UCSD-AML1 (cell line): Measurements from ENCODE around the gene RBM20.

Source experiments
- DNase-seq: peaks from one replicate; lab custom pipeline; 2025; ENCODE audit not compliant: unreplicated experiment; lab: John Stamatoyannopoulos, UW

Gene RBM20

DNA sequence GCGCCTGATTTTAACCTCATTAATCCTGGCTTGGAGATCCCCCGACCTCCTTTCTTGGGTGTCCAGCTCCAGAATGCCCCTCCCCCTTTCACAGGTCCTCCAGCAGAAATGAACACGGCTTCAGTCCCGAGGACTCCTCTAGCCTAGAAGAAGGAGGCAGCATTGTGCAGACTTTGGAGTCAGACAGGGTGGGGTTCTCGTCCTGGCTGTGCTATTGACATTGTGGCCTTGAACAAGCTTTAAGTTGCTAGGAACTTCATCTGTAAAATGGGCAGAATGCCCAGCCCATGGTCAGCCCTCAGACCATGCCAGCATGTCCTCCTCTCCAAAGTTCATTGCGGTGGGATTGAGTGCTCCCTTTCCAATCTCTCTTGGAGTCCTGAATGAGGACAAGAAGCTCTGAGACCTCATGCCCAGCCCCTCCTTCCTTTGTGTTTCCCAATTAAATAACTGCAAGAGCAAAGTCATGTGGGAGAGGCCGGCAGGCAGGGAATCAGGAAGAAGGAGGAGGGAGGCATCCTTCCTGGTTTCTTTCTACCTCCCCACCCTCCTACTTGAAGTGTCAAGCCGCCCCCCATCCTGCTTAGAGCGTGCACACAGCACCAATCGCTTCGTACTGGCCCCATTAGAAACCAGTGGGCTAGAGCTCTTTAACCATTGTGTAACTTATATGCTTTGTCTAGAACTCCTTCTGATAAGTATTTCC, 86.4 kb downstream of the RBM20 start:
- DNase-seq = no peak

DNA sequence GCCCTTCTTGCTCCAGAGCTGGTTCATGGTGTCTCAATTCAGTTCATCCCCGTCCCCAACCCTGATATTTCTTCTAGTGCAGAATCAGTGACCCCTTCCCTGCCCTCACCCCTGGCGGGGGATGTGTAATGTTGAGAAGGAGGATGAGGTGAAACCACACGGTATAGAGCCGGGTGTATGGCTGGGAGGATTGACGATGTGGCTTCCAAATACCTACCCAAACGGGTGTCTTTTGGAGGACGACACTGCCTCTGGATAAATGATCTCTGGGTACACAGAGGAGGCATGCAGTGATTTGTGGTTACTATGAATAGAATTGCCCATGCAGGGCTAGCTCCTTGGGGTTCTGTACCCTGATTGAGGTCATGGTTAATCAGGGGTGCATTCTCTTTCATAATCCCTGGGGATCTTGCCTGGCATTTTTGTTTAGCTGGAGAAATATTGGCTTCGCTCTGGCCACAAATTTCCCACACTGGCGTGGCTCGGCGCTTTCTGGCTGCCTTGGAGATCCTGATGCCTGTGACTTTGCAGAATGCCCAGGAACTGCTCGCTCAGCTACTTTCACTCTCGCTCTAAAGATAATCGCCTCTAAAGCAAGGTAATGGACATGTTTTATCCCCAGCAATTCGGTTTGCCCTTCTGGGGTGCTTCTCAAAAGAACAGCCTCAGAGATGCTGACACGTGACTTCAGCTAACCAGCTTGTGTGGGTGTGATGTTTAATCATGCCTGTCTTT, 89.2 kb downstream of the RBM20 start:
- DNase-seq = no peak

- no peak for DNase-seq
Measured at GRCh38 chr10:110735620-110736027, 91.5 kb downstream of the RBM20 start.

DNA sequence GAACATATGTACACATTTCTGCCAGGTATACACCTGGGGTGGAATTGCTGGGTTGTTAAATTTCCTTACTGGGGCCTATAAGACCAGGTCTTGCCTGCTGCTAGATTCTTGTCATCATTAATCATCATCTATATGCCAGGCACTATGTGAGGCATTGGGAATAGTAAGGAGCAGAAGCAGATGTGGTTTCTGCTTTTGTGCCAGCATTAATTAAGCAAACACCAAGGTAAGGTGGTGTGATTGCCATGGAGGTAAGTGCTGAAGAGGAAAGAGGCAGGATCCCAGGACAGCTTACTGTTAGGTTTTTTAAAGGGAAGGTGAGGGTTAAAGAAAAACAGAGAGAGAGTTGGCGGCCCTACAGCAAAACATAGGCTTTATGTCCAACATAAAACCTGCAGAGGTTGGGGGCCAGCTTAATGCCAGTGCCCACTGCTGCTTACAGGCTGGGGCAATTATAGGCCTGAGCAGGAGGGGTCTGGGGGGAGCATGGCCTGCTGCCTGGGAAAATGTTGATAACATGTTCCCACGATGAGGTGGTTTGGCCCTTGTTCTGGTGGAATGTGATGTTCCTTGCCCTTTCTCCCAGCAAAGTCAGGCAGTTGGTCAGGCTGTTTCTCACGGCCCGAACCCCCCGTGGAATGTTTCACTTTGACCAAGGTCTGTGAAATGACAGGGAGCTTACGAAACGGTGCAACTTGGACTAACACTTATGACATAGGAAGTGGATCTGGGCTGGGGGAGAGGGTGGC, 93.9 kb downstream of the RBM20 start:
- DNase-seq = no peak

DNA sequence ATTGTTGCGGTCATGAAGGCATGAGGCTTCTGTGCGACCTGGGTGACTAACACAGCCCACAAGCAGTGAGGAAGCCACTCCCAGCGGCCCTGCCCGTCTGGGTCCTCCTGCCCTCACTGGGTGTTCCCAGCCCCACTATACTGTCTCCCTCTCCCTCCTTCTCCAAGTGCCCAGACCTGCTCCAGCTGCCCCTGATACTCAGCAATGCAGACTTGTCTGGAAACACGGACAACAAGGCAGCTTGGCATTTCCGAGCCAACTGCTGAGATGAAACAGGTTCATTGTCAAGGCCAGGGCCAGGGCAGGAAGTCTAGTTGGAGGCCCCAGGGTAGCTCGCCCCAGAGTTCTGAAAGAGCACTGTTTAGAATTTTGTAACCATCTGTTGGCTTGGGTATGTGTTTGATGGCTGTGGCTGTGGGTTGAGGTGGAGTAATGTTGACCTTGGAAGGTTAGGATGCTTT, 95.7 kb downstream of the RBM20 start:
- no peak for DNase-seq

DNA sequence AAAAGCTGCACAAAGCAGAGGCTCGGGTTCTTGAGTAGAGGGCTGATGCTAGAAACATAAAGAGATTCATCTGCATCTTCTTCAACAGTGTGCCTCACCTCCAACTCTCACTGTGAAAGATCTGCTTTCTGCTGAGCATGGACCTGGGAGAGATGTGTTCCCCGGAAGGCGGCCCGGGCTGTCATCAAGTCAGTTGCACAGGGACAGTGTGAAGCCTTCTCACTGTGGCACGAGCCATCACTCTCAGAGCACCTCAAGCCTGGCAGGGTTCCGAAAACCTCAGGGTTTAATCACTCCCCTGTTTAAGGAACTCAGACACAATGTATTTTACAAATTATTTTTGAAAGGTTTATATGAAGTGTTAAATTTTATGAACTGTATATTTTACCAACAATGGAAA, 98.7 kb downstream of the RBM20 start:
- no peak for DNase-seq

DNA sequence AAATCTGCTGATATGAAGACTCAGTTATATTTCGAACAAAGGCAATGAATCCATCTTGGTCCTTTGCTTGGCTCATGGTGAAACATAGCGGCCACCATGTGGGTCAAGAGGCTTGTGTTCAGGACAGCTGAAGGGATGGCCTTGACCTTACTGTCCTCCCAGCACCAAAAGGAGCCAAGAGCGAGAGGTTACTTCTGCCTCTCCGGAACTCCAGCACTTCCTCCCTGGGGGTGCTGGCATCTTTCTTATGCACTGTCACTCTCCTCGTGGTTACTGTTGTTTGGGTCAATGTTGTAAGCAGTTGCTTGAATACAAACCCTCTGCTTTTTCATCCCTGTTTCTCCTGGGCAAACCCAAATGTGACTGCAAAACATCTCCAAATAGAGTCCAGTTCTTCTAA, 100.6 kb downstream of the RBM20 start:
- DNase-seq = no peak

GRCh38 chr10:110746254-110746826, 102.2 kb downstream of the RBM20 start:
- peak; percentile 28 for DNase-seq

GRCh38 chr10:110746969-110747608, 103.0 kb downstream of the RBM20 start:
- DNase-seq = no peak

- no peak for DNase-seq
Measured at GRCh38 chr10:110747609-110748464, 103.7 kb downstream of the RBM20 start.

DNA sequence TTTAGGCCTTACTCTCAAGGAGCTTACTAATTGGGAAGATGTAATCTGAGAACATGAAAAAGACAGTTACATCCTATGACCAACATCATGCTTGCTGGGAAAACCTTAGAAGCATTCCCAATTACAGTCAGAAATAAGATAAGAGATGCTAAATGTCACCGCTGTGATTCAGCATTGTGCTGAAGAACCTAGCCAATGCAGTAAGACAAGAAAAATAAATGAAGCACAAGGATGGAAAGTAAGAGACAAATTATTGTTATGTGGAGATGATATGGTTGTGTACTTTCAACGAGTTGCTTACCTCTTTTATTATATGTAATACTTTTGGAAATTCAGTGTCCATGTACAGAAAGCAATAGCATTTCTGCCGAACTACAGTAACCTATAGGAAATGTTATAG, 104.8 kb downstream of the RBM20 start:
- no peak for DNase-seq

- DNase-seq = no peak
Measured at GRCh38 chr10:110750931-110751330, 106.8 kb downstream of the RBM20 start.

GRCh38 chr10:110751850-110752249, 107.7 kb downstream of the RBM20 start:
- DNase-seq = no peak

- DNase-seq = no peak
Measured at GRCh38 chr10:110753462-110753861, 109.3 kb downstream of the RBM20 start.

GRCh38 chr10:110754375-110755105, 110.4 kb downstream of the RBM20 start:
- DNase-seq = no peak

- no peak for DNase-seq
Measured at GRCh38 chr10:110755781-110756180, 111.6 kb downstream of the RBM20 start.

DNA sequence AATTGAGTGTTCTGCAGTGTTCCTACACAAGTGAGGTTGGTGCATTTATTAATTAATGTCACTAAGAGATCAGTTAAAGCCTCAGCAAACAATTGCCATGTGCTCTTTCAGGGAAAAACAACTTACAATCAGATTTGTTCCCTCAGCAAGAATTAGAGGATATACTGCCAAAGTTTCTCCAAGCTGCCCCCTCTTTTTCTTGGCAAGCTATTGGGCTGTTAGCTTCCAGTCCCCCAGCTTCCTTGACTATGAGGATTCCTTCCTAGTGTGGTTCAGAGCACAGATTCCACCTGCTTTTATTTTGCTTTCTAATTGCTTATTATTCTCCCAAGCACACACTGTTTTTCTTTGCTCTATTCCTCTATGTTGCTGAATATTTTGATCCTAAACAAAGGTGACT, 112.7 kb downstream of the RBM20 start:
- no peak for DNase-seq

GRCh38 chr10:110757586-110757985, 113.5 kb downstream of the RBM20 start:
- no peak for DNase-seq

- no peak for DNase-seq
Measured at GRCh38 chr10:110758128-110758765, 114.1 kb downstream of the RBM20 start.
